Stimulated activated CD4-positive, alpha-beta T cell treated with anti-CD3 and anti-CD28 coated beads, Interleukin-4, amount 100 ng/mL, for 48 hours (primary cell): ENCODE results near the gene BATF3.
A peak's percentile ranks its signal among the peaks of the same experiment; 100 is the strongest.
"Not testable (repeated sequence)": the region's sequence is repeated elsewhere in the genome, so short reads cannot be mapped to it uniquely, and the experiment has no call there.

ENCODE experiments used
- DNase-seq, 2 donors: peaks; one replicate each; pipeline ENCODE4 v3.0.0-alpha.2; 2020; ENCODE audit warnings: low read depth in 2 of 2

Gene BATF3

GRCh38 chr1:212699625-212700222 is at the start of gene BATF3:
Gene BATF3 (minus strand): TSS chr1:212699840. CDS start chr1:212699762, 78 bp downstream.
- DNase-seq, result peak; percentile 50 to 57

- no peak for DNase-seq
Measured at GRCh38 chr1:212746546-212746945, 46.9 kb upstream of the BATF3 start.

GRCh38 chr1:212745303-212745702 is 45.7 kb upstream of the BATF3 start:
- DNase-seq, result no peak

GRCh38 chr1:212743901-212744475 is 44.3 kb upstream of the BATF3 start:
- no peak for DNase-seq

- no peak for DNase-seq
Measured at GRCh38 chr1:212738330-212738729, 38.7 kb upstream of the BATF3 start.

GRCh38 chr1:212737559-212737958 is 37.9 kb upstream of the BATF3 start:
- no peak for DNase-seq

- no peak for DNase-seq
Measured at GRCh38 chr1:212733109-212733508, 33.5 kb upstream of the BATF3 start.

GRCh38 chr1:212731630-212732029 is 32.0 kb upstream of the BATF3 start:
- DNase-seq, result no peak

GRCh38 chr1:212728606-212729005 is 29.0 kb upstream of the BATF3 start:
- no peak for DNase-seq

GRCh38 chr1:212727386-212728181 is 27.9 kb upstream of the BATF3 start:
- DNase-seq, result no peak

- not testable (repeated sequence) for DNase-seq
Measured at GRCh38 chr1:212724679-212725078, 25.0 kb upstream of the BATF3 start.

- DNase-seq, result no peak
Measured at GRCh38 chr1:212722270-212722957, 22.8 kb upstream of the BATF3 start.

- peak in 1 of 2 donors; percentile 52 for DNase-seq
Measured at GRCh38 chr1:212721388-212722247, 22.0 kb upstream of the BATF3 start.

GRCh38 chr1:212719633-212720032 is 20.0 kb upstream of the BATF3 start:
- no peak for DNase-seq

GRCh38 chr1:212718499-212718898 is 18.9 kb upstream of the BATF3 start:
- DNase-seq, result no peak

GRCh38 chr1:212716161-212716560 is 16.5 kb upstream of the BATF3 start:
- DNase-seq, result no peak

GRCh38 chr1:212713465-212714136 is 14.0 kb upstream of the BATF3 start:
- DNase-seq, result no peak

- no peak for DNase-seq
Measured at GRCh38 chr1:212712451-212713303, 13.0 kb upstream of the BATF3 start.

- not testable (repeated sequence) for DNase-seq
Measured at GRCh38 chr1:212711974-212712373, 12.3 kb upstream of the BATF3 start.

GRCh38 chr1:212710566-212710965 is 10.9 kb upstream of the BATF3 start:
- no peak for DNase-seq
